ENCODE data around the gene ZNF830. TPM values are rescaled to one million over a fixed set of nuclear protein-coding genes. Genes with fewer than 3 reads are reported as not detected.

ZNF830 gene
- total and polyA plus RNA-seq, 2 donors (not counting 3 experiments of a cell fraction or from before 2014, with no cell fraction given), result 3.1 to 13.9 TPM

GRCh38 chr17:34988644-34989043, 27.3 kb downstream of the ZNF830 start:
- H3K9me3 ChIP-seq (replicated peaks; ENCODE audit: control insufficient read depth, insufficient read depth, low read length), result no peaks in the 10 kb centered on the region
- ChIA-PET POLR2A (interaction anchor here (1.4 kb wide), 1 partner anchor 8 kb away, joined by 3 read pairs; the partner anchor contains the start of gene LIG3), CTCF (no interaction called here)
- intact Hi-C loops (cut with micrococcal nuclease) (loop anchor here (10.0 kb wide), 2 partner anchors 444 to 556 kb away; no protein-coding TSS in a partner anchor), dilution Hi-C loops (cut with MboI; ENCODE audit: extremely low pct_ligation_motif_present, low sequenced_read_pairs) (loop anchor here (25.0 kb wide), 1 partner anchor 124 kb away; the partner anchor contains the start of genes FNDC8 and RAD51D)
- DNase-seq (ENCODE audit: low read depth, low spot score) (no peak), FAIRE-seq (no peak)
- no peak overlapping the region for H3K4me3 ChIP-seq (replicated peaks in 1 of 3; ENCODE audit: insufficient read depth in 1 of 3, low read depth in 1 of 3, low read length in 3 of 3)
- TF ChIP-seq MYC (IDR thresholded peaks at IDR 0.05; ENCODE audit: low read depth, low read length) (no peak), EZH2 (IDR thresholded peaks at IDR 0.05; ENCODE audit: borderline replicate concordance, low read depth, low read length, severe bottlenecking) (no peak)
- H3K9me1 ChIP-seq (replicated peaks; ENCODE audit: control insufficient read depth, extremely low read depth, insufficient read depth, low read length), result no peaks in the 10 kb centered on the region
- no peaks in the 10 kb centered on the region for H4K20me1 ChIP-seq (replicated peaks; ENCODE audit: control insufficient read depth, extremely low read depth, insufficient read depth, low read length)
- H3K9ac ChIP-seq (replicated peaks; ENCODE audit: extremely low read depth, insufficient read depth, low read length), result no peak overlapping the region
- no peaks in the 10 kb centered on the region for H3K27me3 ChIP-seq (ENCODE audit: control insufficient read depth in 2 of 2, insufficient read depth in 2 of 2, low read length in 2 of 2)
- no peak overlapping the region for H2AFZ ChIP-seq (ENCODE audit: low read depth, low read length)
- no TSS peak for BruUV-seq (replicated peaks)
- peaks cover 1% of the 10 kb centered on the region for H3K79me2 ChIP-seq (ENCODE audit: control insufficient read depth, insufficient read depth, low read length)
- H3K4me1 ChIP-seq (ENCODE audit: control insufficient read depth, extremely low read depth, insufficient read depth, low read length), result no peaks in the 10 kb centered on the region
- no peak overlapping the region for H3K4me2 ChIP-seq (ENCODE audit: insufficient read depth, low read length)
- peaks cover 12 to 13% of the 10 kb centered on the region in 2 experiments for H3K36me3 ChIP-seq (ENCODE audit: control insufficient read depth in 2 of 2, extremely low read depth in 1 of 2, insufficient read depth in 2 of 2, low read length in 2 of 2)
- H3K27ac ChIP-seq (ENCODE audit: insufficient read depth, low read depth, low read length), result no peak overlapping the region

GRCh38 chr17:34989473-34989872, 28.1 kb downstream of the ZNF830 start:
- H3K9me1 ChIP-seq (replicated peaks; ENCODE audit: control insufficient read depth, extremely low read depth, insufficient read depth, low read length), result no peaks in the 10 kb centered on the region
- H3K4me2 ChIP-seq (ENCODE audit: insufficient read depth, low read length), result no peak overlapping the region
- FAIRE-seq (no peak), DNase-seq (ENCODE audit: low read depth, low spot score) (no peak)
- ChIA-PET CTCF (no interaction called here), POLR2A (interaction anchor here (1.4 kb wide), 1 partner anchor 9 kb away, joined by 3 read pairs; the partner anchor contains the start of gene LIG3)
- H3K9ac ChIP-seq (replicated peaks; ENCODE audit: extremely low read depth, insufficient read depth, low read length), result no peak overlapping the region
- no peak overlapping the region for H3K27ac ChIP-seq (ENCODE audit: insufficient read depth, low read depth, low read length)
- H3K4me1 ChIP-seq (ENCODE audit: control insufficient read depth, extremely low read depth, insufficient read depth, low read length), result no peaks in the 10 kb centered on the region
- peaks cover 12 to 16% of the 10 kb centered on the region in 2 experiments for H3K36me3 ChIP-seq (ENCODE audit: control insufficient read depth in 2 of 2, extremely low read depth in 1 of 2, insufficient read depth in 2 of 2, low read length in 2 of 2)
- H3K4me3 ChIP-seq (replicated peaks in 1 of 3; ENCODE audit: insufficient read depth in 1 of 3, low read depth in 1 of 3, low read length in 3 of 3), result no peak overlapping the region
- BruUV-seq (replicated peaks), result no TSS peak
- intact Hi-C loops (cut with micrococcal nuclease), result loop anchor here (10.0 kb wide), 2 partner anchors 445 to 555 kb away; no protein-coding TSS in a partner anchor
- H4K20me1 ChIP-seq (replicated peaks; ENCODE audit: control insufficient read depth, extremely low read depth, insufficient read depth, low read length), result no peaks in the 10 kb centered on the region
- no peaks in the 10 kb centered on the region for H3K27me3 ChIP-seq (ENCODE audit: control insufficient read depth in 2 of 2, insufficient read depth in 2 of 2, low read length in 2 of 2)
- no peaks in the 10 kb centered on the region for H3K9me3 ChIP-seq (replicated peaks; ENCODE audit: control insufficient read depth, insufficient read depth, low read length)
- no peak for TF ChIP-seq EZH2 (IDR thresholded peaks at IDR 0.05; ENCODE audit: borderline replicate concordance, low read depth, low read length, severe bottlenecking)
- no peak for TF ChIP-seq FOS (IDR thresholded peaks at IDR 0.05; ENCODE audit: borderline replicate concordance, insufficient read depth, low read length)
- no peak for TF ChIP-seq CTCF (IDR thresholded peaks at IDR 0.05; ENCODE audit: extremely low read depth in 1 of 2, insufficient read depth in 1 of 2, low read depth in 1 of 2, low read length in 2 of 2)
- TF ChIP-seq MAX (IDR thresholded peaks at IDR 0.05; ENCODE audit: insufficient read depth, insufficient read length), result no peak
- TF ChIP-seq POLR2A (IDR thresholded peaks at IDR 0.05; ENCODE audit: low read depth, low read length), result no peak
- TF ChIP-seq POLR2AphosphoS5 (IDR thresholded peaks at IDR 0.05; ENCODE audit: insufficient read depth, low read depth, low read length), result no peak
- TF ChIP-seq JUN (IDR thresholded peaks at IDR 0.05; ENCODE audit: borderline replicate concordance, insufficient read depth, insufficient read length, low read depth), result no peak
- no peak for TF ChIP-seq MYC (IDR thresholded peaks at IDR 0.05; ENCODE audit: low read depth, low read length)
- no peak for TF ChIP-seq GATA2 (IDR thresholded peaks at IDR 0.05; ENCODE audit: insufficient read depth, insufficient read length, low read depth, low read length)
- no peaks in the 10 kb centered on the region for H3K79me2 ChIP-seq (ENCODE audit: control insufficient read depth, insufficient read depth, low read length)
- dilution Hi-C loops (cut with MboI; ENCODE audit: extremely low pct_ligation_motif_present, low sequenced_read_pairs), result loop anchor here (25.0 kb wide), 1 partner anchor 123 kb away; the partner anchor contains the start of genes FNDC8 and RAD51D
- no peak overlapping the region for H2AFZ ChIP-seq (ENCODE audit: low read depth, low read length)
